K562 (cell line): ENCODE results near the gene DPF1. TPM values are rescaled to one million over a fixed set of nuclear protein-coding genes. Genes with fewer than 3 reads are reported as not detected.

Experiments used
- ATAC-seq: fragments of 200-7000 bp; cut with Tn5 transposase; 3 replicates; pipeline ENCODE4 v1.9.1; 2020; ENCODE audit warnings: moderate library complexity
- BruUV-seq: library from RNA; stranded (reverse); fragments of 400-500 nt; replicated peaks from 2 replicates; lab custom pipeline; 2021; lab: Mats Ljungman, UMichigan
- CTCF ChIA-PET: fragments of 300-600 bp; formaldehyde crosslinking; extraction: SDS; loops from one replicate; lab custom pipeline; 2021; ENCODE audit warnings: low intra/inter-chr PET ratio; lab: Yijun Ruan, JAX
- POLR2A ChIA-PET: fragments of 300-600, 350-650 bp; sonication (Branson Sonifier 250); formaldehyde crosslinking; extraction: SDS; loops from one replicate; lab custom pipeline; 2021; ENCODE audit warnings: antibody characterized with exemption, inconsistent platforms; lab: Yijun Ruan, JAX
- DNase-seq, 4 experiments: peaks; one replicate each; pipeline versions ENCODE4 v3.0.0 to v3.0.0-alpha.2; 2011 to 2018; ENCODE audit warnings: low spot score in 3 of 4, mixed read lengths in 3 of 4; ENCODE audit errors: extremely low read depth in 1 of 4
- FAIRE-seq: peaks from 2 replicates; lab custom pipeline; 2011; peaks lifted over from hg19 to GRCh38; lab: Jason Lieb, UNC
- H2AFZ ChIP-seq: 2 replicates; pipeline ENCODE4 v1.6.0; 2011; ENCODE audit warnings: low read depth, low read length, control low read depth, inconsistent platforms
- H3K27ac ChIP-seq: fragments of 200-600 bp; 3 replicates; pipeline ENCODE4 v1.8.0; 2011; ENCODE audit warnings: low read depth, mild to moderate bottlenecking, control low read depth, inconsistent platforms, low read length, moderate library complexity, mixed read lengths; ENCODE audit errors: extremely low read depth
- H3K27me3 ChIP-seq, 2 experiments: fragments of 300-600 bp in 1 of 2; 2 replicates in 1 of 2; 3 replicates in 1 of 2; pipeline versions ENCODE4 v1.6.0 to v1.8.0; 2011; ENCODE audit warnings: inconsistent platforms in 2 of 2, low read length in 2 of 2, mild to moderate bottlenecking in 1 of 2, mixed read lengths in 1 of 2, moderate library complexity in 1 of 2; ENCODE audit not compliant: control insufficient read depth in 2 of 2, insufficient read depth in 2 of 2
- H3K36me3 ChIP-seq: fragments of 300-600 bp; 3 replicates; pipeline ENCODE4 v1.8.0; 2011; ENCODE audit warnings: mild to moderate bottlenecking, low read length, inconsistent platforms; ENCODE audit not compliant: control insufficient read depth, insufficient read depth
- H3K4me1 ChIP-seq, 2 experiments: fragments of 200-600 bp in 1 of 2; replicated peaks in 1 of 2; 2 replicates in 1 of 2; 3 replicates in 1 of 2; pipeline versions ENCODE4 v1.5.1 to v1.8.0; 2011; ENCODE audit warnings: inconsistent platforms in 2 of 2, low read length in 2 of 2, mild to moderate bottlenecking in 1 of 2, mixed read lengths in 1 of 2, moderate library complexity in 1 of 2; ENCODE audit not compliant: control insufficient read depth in 2 of 2, insufficient read depth in 2 of 2
- H3K4me2 ChIP-seq: 2 replicates; pipeline ENCODE4 v1.6.1; 2011; ENCODE audit warnings: low read length, control low read depth, inconsistent platforms, mixed read lengths; ENCODE audit not compliant: insufficient read depth
- H3K4me3 ChIP-seq: fragments of 200-600 bp; sonication (generic), shearing (Covaris generic); 2 replicates; pipeline ENCODE4 v1.5.1; 2016; ENCODE audit warnings: control low read depth, inconsistent platforms
- H3K79me2 ChIP-seq: fragments of 200-600 bp; 3 replicates; pipeline ENCODE4 v1.8.0; 2011; ENCODE audit warnings: low read length, inconsistent platforms; ENCODE audit not compliant: control insufficient read depth, insufficient read depth
- H3K9ac ChIP-seq, 2 experiments: 2 replicates each; pipeline versions ENCODE4 v1.6.0 to v1.6.1; 2011; ENCODE audit warnings: low read depth in 2 of 2, low read length in 2 of 2, control low read depth in 1 of 2, inconsistent platforms in 1 of 2, mild to moderate bottlenecking in 1 of 2, mixed read lengths in 1 of 2; ENCODE audit not compliant: insufficient read depth in 1 of 2
- H3K9me1 ChIP-seq: one replicate; pipeline ENCODE4 v1.6.0; 2011; ENCODE audit warnings: inconsistent platforms, mild to moderate bottlenecking, low read length, moderate library complexity; ENCODE audit not compliant: control insufficient read depth, insufficient read depth
- H3K9me3 ChIP-seq: replicated peaks from 2 replicates; pipeline ENCODE4 v1.5.1; 2011; ENCODE audit warnings: low read depth, low read length, inconsistent platforms; ENCODE audit not compliant: control insufficient read depth, insufficient read depth
- H4K20me1 ChIP-seq: replicated peaks from 2 replicates; pipeline ENCODE4 v1.6.1; 2011; ENCODE audit warnings: low read length, inconsistent platforms, mixed read lengths; ENCODE audit not compliant: control insufficient read depth, insufficient read depth
- BACH1 ChIP-seq: fragments of 200-800 bp; sonication (Bioruptor generic); IDR thresholded peaks from 2 replicates; pipeline ENCODE4 v1.6.1; 2016; ENCODE audit warnings: missing genetic modification characterization, missing compliant biosample characterization
- LCOR ChIP-seq: sonication (generic); formaldehyde crosslinking; IDR thresholded peaks from 2 replicates; pipeline ENCODE4 v1.8.0; 2022; ENCODE audit warnings: mild to moderate bottlenecking, missing genetic modification reagents
- MITF ChIP-seq: IDR thresholded peaks from 2 replicates; pipeline ENCODE4 v1.6.1; 2014; ENCODE audit warnings: antibody characterized with exemption
- MTA3 ChIP-seq: fragments of 450-650 bp; formaldehyde crosslinking; IDR thresholded peaks from 2 replicates; pipeline ENCODE4 v1.6.1; 2017; ENCODE audit warnings: mild to moderate bottlenecking, borderline replicate concordance
- NCOR1 ChIP-seq: fragments of 450-650 bp; IDR thresholded peaks from 2 replicates; pipeline ENCODE4 v1.6.1; 2016; ENCODE audit warnings: mild to moderate bottlenecking, moderate library complexity
- TCFL5 ChIP-seq: fragments of 250-450 bp; sonication (Bioruptor Pico); conservative IDR thresholded peaks from 2 replicates; pipeline ENCODE4 v1.6.1; 2021; ENCODE audit warnings: mild to moderate bottlenecking, moderate library complexity, matching md5 sums
- ZC3H11A ChIP-seq: IDR thresholded peaks from 2 replicates; pipeline ENCODE4 v1.6.1; 2012; ENCODE audit warnings: low read depth, low read length, improper control_type of control experiment
- ZNF384 ChIP-seq: IDR thresholded peaks from 2 replicates; pipeline ENCODE4 v1.6.1; 2012; ENCODE audit warnings: low read depth, low read length, improper control_type of control experiment
- ZNF444 ChIP-seq: fragments of 250-450 bp; sonication (Bioruptor Pico); IDR thresholded peaks from 2 replicates; pipeline ENCODE4 v1.4.0; 2020; ENCODE audit warnings: mild to moderate bottlenecking, moderate library complexity
- ZNF740 ChIP-seq, 3 experiments: fragments of 200-800 bp in 1 of 3; sonication (Bioruptor generic) in 1 of 3; sonication (generic) in 1 of 3; formaldehyde crosslinking in 1 of 3; IDR thresholded peaks; 2 replicates each; pipeline versions ENCODE4 v1.6.1 to v1.8.0; 2016 to 2022; ENCODE audit warnings: mild to moderate bottlenecking in 2 of 3, missing compliant biosample characterization in 2 of 3, missing genetic modification characterization in 2 of 3, missing genetic modification reagents in 1 of 3
- WGBS: fragments of 100-300 bp; shearing (Covaris generic); methylation state at CpG from one replicate; pipeline ENCODE4 v1.1.6; 2016; ENCODE audit warnings: low coverage, mixed read lengths; ENCODE audit not compliant: insufficient coverage; ENCODE audit errors: missing lambda C conversion rate; 5-methylcytosine and 5-hydroxymethylcytosine counted together
- in situ Hi-C: fragments of 300-500 bp; cut with MboI; formaldehyde crosslinking; loops from 4 replicates; pipeline ENCODE4 v1.15.0; 2018; ENCODE audit warnings: inconsistent platforms, mixed read lengths
- intact Hi-C: fragments of 100-400 bp; cut with micrococcal nuclease; formaldehyde crosslinking; loops from 2 replicates; pipeline ENCODE4 v1.14.2; 2022
- polyA plus RNA-seq, 8 experiments: library from polyadenylated mRNA; depleted of rRNA in 4 of 8; stranded (reverse) in 5 of 8; unstranded in 3 of 8; fragments of >200 nt; fragmentation: Nextera tagmentation in 2 of 8; fragmentation: Illumina TruSeq in 1 of 8; extraction: Ambion mirVana in 2 of 8; extraction: Trizol in 1 of 8; gene quantifications; 2 replicates each; pipeline versions ENCODE4 v1.2.1 to v1.2.3, GENCODE V29; 2011 to 2014; ENCODE audit warnings: inconsistent platforms in 1 of 8, missing spikeins in 1 of 8
- total RNA-seq, 7 experiments: library from RNA; depleted of rRNA in 6 of 7; stranded (reverse); fragments of >200 nt in 6 of 7; fragmentation: Illumina TruSeq in 2 of 7; extraction: Trizol in 2 of 7; gene quantifications; 2 replicates each; pipeline versions ENCODE4 v1.2.1 to v1.2.3, GENCODE V29; 2011 to 2021; ENCODE audit warnings: low replicate concordance in 1 of 7

The DPF1 gene
- total and polyA plus RNA-seq, 9 of the 15 experiments (the other 6 are each of a cell fraction or from before 2014, with no cell fraction given) = 0.10 to 5.7 (median 3.1) TPM

GRCh38 chr19:38243279-38243673 lies 19.3 kb upstream of the DPF1 start:
- intact Hi-C loops (loop anchor here (5.0 kb wide), 1 partner anchor 144 kb away; the partner anchor contains the start of genes GGN and SPRED3), in situ Hi-C loops (loop anchor here (5.0 kb wide), 1 partner anchor 89 kb away; no protein-coding TSS in a partner anchor)
- ChIA-PET CTCF (interaction anchor here (0.7 to 2.9 kb wide), 6 partner anchors 9 to 142 kb away, joined by 3 to 41 read pairs (median 4); partner anchors contain the start of genes CATSPERG and PSMD8), POLR2A (interaction anchor here (0.7 to 1.0 kb wide), 3 partner anchors 7 to 125 kb away, joined by 3 to 5 read pairs (median 3); no protein-coding TSS in a partner anchor)
- Histone ChIP-seq H3K9ac (peak overlapping the region; percentile 57 to 90; a peak in 3 of 4 replicates), H3K9me1 (no peaks in the 10 kb centered on the region), H3K27me3 (no peaks in the 10 kb centered on the region), H3K4me3 (no peak overlapping the region), H4K20me1 (no peaks in the 10 kb centered on the region), H3K27ac (peak overlapping the region; percentile 61; the same call in 2 of the 3 replicates), H3K4me1 (peaks cover 7 to 26% of the 10 kb centered on the region in 2 experiments; a peak in 4 of 5 replicates), H3K9me3 (no peaks in the 10 kb centered on the region), H2AFZ (peak overlapping the region; percentile 95), H3K79me2 (no peaks in the 10 kb centered on the region), H3K36me3 (no peaks in the 10 kb centered on the region), H3K4me2 (peak overlapping the region; percentile 71; the same call in 1 of the 2 replicates)
- FAIRE-seq (no peak), ATAC-seq (no peak), DNase-seq (no peak)
- no TSS peak for BruUV-seq
- TF ChIP-seq ZNF444 (CRISPR knock-in tag) (no peak), NCOR1 (no peak), ZNF384 (peak; percentile 66)
- WGBS = 45% methylated on average over 15 of the region's 15 CpGs

- DNase-seq (no peak), ATAC-seq (no peak), FAIRE-seq (no peak)
- Histone ChIP-seq H3K27ac (no peak overlapping the region), H3K4me1 (peaks cover 5 to 18% of the 10 kb centered on the region in 2 experiments; a peak in 4 of 5 replicates), H4K20me1 (no peaks in the 10 kb centered on the region), H3K9me1 (no peaks in the 10 kb centered on the region), H3K9me3 (no peaks in the 10 kb centered on the region), H3K9ac (no peak overlapping the region), H3K36me3 (no peaks in the 10 kb centered on the region), H2AFZ (0 out of 2 replicates have a peak overlapping the region, but pooled peaks have one; percentile 9), H3K27me3 (no peaks in the 10 kb centered on the region), H3K4me2 (no peak overlapping the region), H3K4me3 (no peak overlapping the region), H3K79me2 (no peaks in the 10 kb centered on the region)
- WGBS = 43% methylated on average over 8 of the region's 8 CpGs
- POLR2A ChIA-PET = interaction anchor here (1.0 kb wide), 1 partner anchor 10 kb away, joined by 4 read pairs; no protein-coding TSS in a partner anchor
- CTCF ChIA-PET = no interaction called here
- TF ChIP-seq LCOR (CRISPR knock-in tag) = no peak
- no peak for TF ChIP-seq MTA3
- no peak for TF ChIP-seq ZNF740 (CRISPR knock-in tag; IDR thresholded peaks at IDR 0.05)
- TF ChIP-seq ZNF740 (tag; IDR thresholded peaks at IDR 0.05) = no peak
- TF ChIP-seq MITF = no peak
- no peak for TF ChIP-seq TCFL5 (CRISPR knock-in tag)
- no peak for TF ChIP-seq ZC3H11A
- TF ChIP-seq BACH1 = no peak
- in situ Hi-C loops (loop anchor here (5.0 to 10.0 kb wide), 2 partner anchors 92 to 375 kb away; partner anchors contain the start of genes EIF3K and MAP4K1), intact Hi-C loops (loop anchor here (5.0 kb wide), 1 partner anchor 147 kb away; the partner anchor contains the start of genes GGN and SPRED3)
- BruUV-seq = no TSS peak
These were observed 15.8 kb upstream of the DPF1 start for GRCh38 chr19:38239816-38240215.
